Sigmoid colon (tissue), 4 donors: Measurements from ENCODE around the gene CEACAM1.

ENCODE experiments used
- CTCF ChIP-seq, 4 experiments: fragments of 450-650 bp in 3 of 4; fragments of 200-600 bp in 1 of 4; IDR thresholded peaks; one replicate each; pipeline ENCODE4 v1.5.1; 2016 to 2019; ENCODE audit warnings: antibody characterized with exemption in 4 of 4, mild to moderate bottlenecking in 3 of 4, moderate library complexity in 2 of 4
- EP300 ChIP-seq, 4 donors: sonication (generic); formaldehyde crosslinking; IDR thresholded peaks; one replicate each; pipeline ENCODE4 v1.6.1; 2017; ENCODE audit warnings: antibody characterized with exemption in 4 of 4
- POLR2A ChIP-seq, 2 donors: fragments of 450-650 bp; IDR thresholded peaks; one replicate each; pipeline ENCODE4 v1.6.1; 2016; ENCODE audit warnings: antibody characterized with exemption in 2 of 2, mild to moderate bottlenecking in 2 of 2, moderate library complexity in 2 of 2

DNA sequence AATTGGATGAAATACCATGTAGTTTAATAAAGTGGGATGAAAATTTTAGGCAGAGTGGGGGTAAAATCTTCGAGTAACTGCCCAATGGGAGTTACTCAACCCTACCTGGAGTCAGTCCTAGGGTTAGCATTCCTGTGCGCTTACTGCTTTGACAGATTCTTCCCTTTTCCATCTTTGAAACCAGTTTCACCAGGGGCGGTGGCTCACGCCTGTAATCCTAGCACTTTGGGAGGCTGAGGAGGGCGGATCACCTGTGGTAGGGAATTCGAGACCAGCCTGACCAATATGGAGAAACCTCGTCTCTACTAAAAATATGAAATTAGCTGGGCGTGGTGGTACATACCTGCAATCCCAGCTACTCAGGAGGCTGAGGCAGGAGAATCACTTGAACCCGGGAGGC is 48.5 kb downstream of the CEACAM1 start:
- no peak for TF ChIP-seq POLR2A (IDR thresholded peaks at IDR 0.05)
- no peak for TF ChIP-seq CTCF (IDR thresholded peaks at IDR 0.05)
- no peak for TF ChIP-seq EP300 (IDR thresholded peaks at IDR 0.05)
